Adrenal gland (tissue), 12 donors: ENCODE measurements around the gene TLK2. TPM values are rescaled to one million over a fixed set of nuclear protein-coding genes. Genes with fewer than 3 reads are reported as not detected.

Source experiments
- DNase-seq, 7 donors: peaks; one replicate each; pipeline ENCODE4 v3.0.0-alpha.2; 2019 to 2020
- H3K27ac ChIP-seq, 5 donors: fragments of 200-600 bp; sonication (generic) in 4 of 5; 1 replicate in 3 of 5; 2 replicates in 2 of 5; pipeline versions ENCODE4 v1.5.1 to v1.8.0; 2016 to 2020; ENCODE audit warnings: mild to moderate bottlenecking in 1 of 5
- H3K27me3 ChIP-seq: fragments of 200-600 bp; 2 replicates; pipeline ENCODE4 v1.8.0; 2021
- H3K36me3 ChIP-seq, 2 donors: fragments of 200-600 bp; replicated peaks in 1 of 2; 1 replicate in 1 of 2; 2 replicates in 1 of 2; pipeline versions ENCODE4 v1.5.1 to v1.8.0; 2018 to 2022
- H3K4me1 ChIP-seq, 2 donors: fragments of 200-600 bp; replicated peaks in 1 of 2; 1 replicate in 1 of 2; 2 replicates in 1 of 2; pipeline versions ENCODE4 v1.5.1 to v1.8.0; 2018 to 2021
- H3K4me3 ChIP-seq, 4 donors: fragments of 200-600 bp; sonication (generic) in 3 of 4; one replicate each; pipeline ENCODE4 v1.5.1; 2016 to 2018
- H3K9me3 ChIP-seq, 3 donors: fragments of 200-600 bp; sonication (generic) in 1 of 3; replicated peaks in 1 of 3; 1 replicate in 2 of 3; 2 replicates in 1 of 3; pipeline versions ENCODE4 v1.5.1 to v1.8.0; 2016 to 2021
- CTCF ChIP-seq, 6 experiments: fragments of 450-650 bp in 4 of 6; fragments of 200-600 bp in 2 of 6; sonication (generic) in 1 of 6; IDR thresholded peaks; 1 replicate in 5 of 6; 2 replicates in 1 of 6; pipeline versions ENCODE4 v1.5.1 to v1.8.0; 2016 to 2021; ENCODE audit warnings: antibody characterized with exemption in 6 of 6, mild to moderate bottlenecking in 2 of 6, moderate library complexity in 1 of 6
- POLR2A ChIP-seq, 2 donors: fragments of 450-650 bp; IDR thresholded peaks; one replicate each; pipeline ENCODE4 v1.6.1; 2017; ENCODE audit warnings: antibody characterized with exemption in 2 of 2, mild to moderate bottlenecking in 2 of 2, moderate library complexity in 1 of 2
- WGBS, 4 donors: extraction: QIAGEN DNeasy Blood & Tissue Kit in 2 of 4; methylation state at CpG; one replicate each; pipeline versions ENCODE4 v1.1.5 to v1.1.7; 2013 to 2017; 5-methylcytosine and 5-hydroxymethylcytosine counted together
- intact Hi-C, 2 donors: fragments of 100-400 bp; cut with DNase I; formaldehyde crosslinking; loops; one replicate each; pipeline versions ENCODE4 v1.14.1 to v1.15.0; 2022 to 2023
- polyA plus RNA-seq, 3 donors: library from polyadenylated mRNA; stranded (reverse); fragments of 200-250 nt in 2 of 3; fragments of 350-450 nt in 1 of 3; fragmentation: Illumina TruSeq in 1 of 3; extraction: RNeasy Lipid Tissue Mini Kit (QIAGEN cat#74804) in 1 of 3; gene quantifications; one replicate each; pipeline ENCODE4 v1.2.3, GENCODE V29; 2013 to 2014
- total RNA-seq, 9 donors: library from RNA; depleted of rRNA in 4 of 9; stranded (reverse); fragments of >200 nt in 4 of 9; fragments of 120-200 nt in 1 of 9; fragmentation: NEBNext Ultra II Directional in 1 of 9; extraction: Animal tissue kit (Norgen Biotek cat#: 25700) in 1 of 9; gene quantifications; one replicate each; pipeline versions ENCODE4 v1.1.0 to v1.2.4, GENCODE V29; 2013 to 2023
- donor health status: healthy with polysubstance abuse.
- donor health status: Bipolar disorder and iron deficiency.
- donor health status: DM: yes; HTN: yes; CAD: no.
- donor health status: DM: no; HTN: no; CAD: no.
- donor health status: DM: no; HTN: no; CAD: no.
- donor health status: DM: yes; HTN: yes; CAD: no.

The TLK2 gene
- total and polyA plus RNA-seq, 12 donors: 13.2 to 68.3 (median 31.2) TPM

GRCh38 chr17:62597150-62597549 lies 118.5 kb downstream of the TLK2 start:
- peaks cover 0 to 8% of the 10 kb centered on the region in 2 donors for H3K4me1 ChIP-seq
- 95 to 97% (median 95%) methylated on average over 2 of the region's 2 CpGs for WGBS, 4 donors
- no peak overlapping the region for H3K4me3 ChIP-seq
- intact Hi-C loops: no loop called here
- H3K27me3 ChIP-seq: no peaks in the 10 kb centered on the region
- TF ChIP-seq POLR2A (IDR thresholded peaks at IDR 0.05) (no peak), CTCF (IDR thresholded peaks at IDR 0.05) (no peak)
- H3K9me3 ChIP-seq: no peaks in the 10 kb centered on the region
- H3K27ac ChIP-seq: no peak overlapping the region
- peaks cover 0 to 45% of the 10 kb centered on the region in 2 donors for H3K36me3 ChIP-seq
- DNase-seq: no peak

GRCh38 chr17:62597920-62598319 lies 119.3 kb downstream of the TLK2 start:
- WGBS, 4 donors: 61 to 71% (median 65%) methylated on average over 2 of the region's 2 CpGs
- Histone ChIP-seq H3K27me3 (no peaks in the 10 kb centered on the region), H3K27ac (peak overlapping the region in 1 of 5 donors; percentile 18), H3K4me3 (no peak overlapping the region), H3K4me1 (peaks cover 0 to 8% of the 10 kb centered on the region in 2 donors), H3K36me3 (peaks cover 0 to 53% of the 10 kb centered on the region in 2 donors), H3K9me3 (no peaks in the 10 kb centered on the region)
- peak in 6 of 7 donors; percentile 32 to 76 (median 58) for DNase-seq
- intact Hi-C loops: no loop called here
- TF ChIP-seq POLR2A (IDR thresholded peaks at IDR 0.05) (no peak), CTCF (IDR thresholded peaks at IDR 0.05) (no peak)

- Histone ChIP-seq H3K4me1 (peaks cover 0 to 8% of the 10 kb centered on the region in 2 donors), H3K4me3 (no peak overlapping the region), H3K36me3 (peaks cover 0 to 68% of the 10 kb centered on the region in 2 donors), H3K27me3 (no peaks in the 10 kb centered on the region), H3K27ac (no peak overlapping the region), H3K9me3 (no peaks in the 10 kb centered on the region)
- no peak for TF ChIP-seq CTCF (IDR thresholded peaks at IDR 0.05)
- no peak for TF ChIP-seq POLR2A (IDR thresholded peaks at IDR 0.05)
- WGBS, 4 donors: 91 to 96% (median 93%) methylated on average over 6 of the region's 6 CpGs
- intact Hi-C loops: no loop called here
- DNase-seq: no peak
These were observed 121.5 kb downstream of the TLK2 start for GRCh38 chr17:62599964-62600657.

GRCh38 chr17:62600805-62601204 lies 122.2 kb downstream of the TLK2 start:
- intact Hi-C loops: no loop called here
- Histone ChIP-seq H3K27me3 (no peaks in the 10 kb centered on the region), H3K9me3 (no peaks in the 10 kb centered on the region), H3K4me3 (no peak overlapping the region), H3K4me1 (peaks cover 0 to 8% of the 10 kb centered on the region in 2 donors), H3K36me3 (peaks cover 0 to 68% of the 10 kb centered on the region in 2 donors), H3K27ac (no peak overlapping the region)
- TF ChIP-seq CTCF (IDR thresholded peaks at IDR 0.05) (no peak), POLR2A (IDR thresholded peaks at IDR 0.05) (no peak)
- no peak for DNase-seq
- 88 to 98% (median 95%) methylated on average over 1 of the region's 1 CpG for WGBS, 4 donors
